Fibroblast of mammary gland (primary cell): Measurements from ENCODE around the gene MYL9.

Experiments used
- DNase-seq: peaks from one replicate; pipeline ENCODE4 v3.0.0-alpha.2; 2010; ENCODE audit warnings: low read depth
- H3K4me3 ChIP-seq: 2 replicates; pipeline ENCODE4 v1.5.1; 2011; ENCODE audit warnings: low read depth, mild to moderate bottlenecking, low read length, moderate library complexity; ENCODE audit not compliant: control insufficient read depth
- TF ChIP-seq, protein P1 (sequence below): conservative IDR thresholded peaks from 2 replicates; pipeline ENCODE4 v1.5.1; 2011; ENCODE audit warnings: low read depth, low read length, inconsistent platforms; ENCODE audit not compliant: control insufficient read depth, insufficient read depth

MYL9 gene

DNA sequence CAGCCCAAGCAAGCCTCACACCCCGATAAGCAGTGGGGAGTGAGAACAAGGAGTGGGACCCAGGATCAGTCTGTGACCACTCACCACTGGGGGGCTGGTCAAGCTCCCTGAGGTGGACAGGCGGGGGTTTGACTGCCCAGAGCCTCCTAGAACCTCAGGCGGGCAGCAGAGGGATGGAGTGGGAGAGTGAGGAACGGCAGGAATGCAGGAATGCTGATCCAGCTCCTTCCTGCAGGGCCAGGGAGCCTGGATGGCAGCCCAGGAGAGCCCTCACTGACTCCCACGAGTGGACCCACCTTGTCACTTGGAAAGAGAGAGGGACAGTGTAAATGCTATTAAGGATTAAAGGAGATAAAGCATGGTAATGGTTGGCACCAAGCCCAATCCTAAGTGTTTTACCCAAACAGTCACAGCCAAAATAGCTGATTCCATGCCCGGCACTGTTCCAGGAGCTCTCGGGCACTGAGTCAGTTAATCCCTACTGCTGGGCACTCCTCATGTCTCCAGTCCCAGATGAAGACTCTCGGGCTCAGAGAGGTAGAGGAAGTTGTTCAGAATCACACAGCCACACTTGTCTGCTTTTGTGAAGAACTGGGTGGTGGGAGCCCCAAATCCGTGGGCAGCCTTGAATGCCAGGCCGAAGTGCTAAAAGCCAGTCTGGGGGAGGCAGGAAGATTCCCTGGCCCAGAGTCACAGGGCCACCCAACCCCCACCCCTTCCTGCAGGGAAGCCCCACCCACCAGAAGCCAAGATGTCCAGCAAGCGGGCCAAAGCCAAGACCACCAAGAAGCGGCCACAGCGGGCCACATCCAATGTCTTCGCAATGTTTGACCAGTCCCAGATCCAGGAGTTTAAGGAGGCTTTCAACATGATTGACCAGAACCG, 3.1 kb downstream of the MYL9 start:
- TF ChIP-seq, protein P1, sequence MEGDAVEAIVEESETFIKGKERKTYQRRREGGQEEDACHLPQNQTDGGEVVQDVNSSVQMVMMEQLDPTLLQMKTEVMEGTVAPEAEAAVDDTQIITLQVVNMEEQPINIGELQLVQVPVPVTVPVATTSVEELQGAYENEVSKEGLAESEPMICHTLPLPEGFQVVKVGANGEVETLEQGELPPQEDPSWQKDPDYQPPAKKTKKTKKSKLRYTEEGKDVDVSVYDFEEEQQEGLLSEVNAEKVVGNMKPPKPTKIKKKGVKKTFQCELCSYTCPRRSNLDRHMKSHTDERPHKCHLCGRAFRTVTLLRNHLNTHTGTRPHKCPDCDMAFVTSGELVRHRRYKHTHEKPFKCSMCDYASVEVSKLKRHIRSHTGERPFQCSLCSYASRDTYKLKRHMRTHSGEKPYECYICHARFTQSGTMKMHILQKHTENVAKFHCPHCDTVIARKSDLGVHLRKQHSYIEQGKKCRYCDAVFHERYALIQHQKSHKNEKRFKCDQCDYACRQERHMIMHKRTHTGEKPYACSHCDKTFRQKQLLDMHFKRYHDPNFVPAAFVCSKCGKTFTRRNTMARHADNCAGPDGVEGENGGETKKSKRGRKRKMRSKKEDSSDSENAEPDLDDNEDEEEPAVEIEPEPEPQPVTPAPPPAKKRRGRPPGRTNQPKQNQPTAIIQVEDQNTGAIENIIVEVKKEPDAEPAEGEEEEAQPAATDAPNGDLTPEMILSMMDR, result no peak
- peak; percentile 82 for DNase-seq
- H3K4me3 ChIP-seq, result no peak overlapping the region

DNA sequence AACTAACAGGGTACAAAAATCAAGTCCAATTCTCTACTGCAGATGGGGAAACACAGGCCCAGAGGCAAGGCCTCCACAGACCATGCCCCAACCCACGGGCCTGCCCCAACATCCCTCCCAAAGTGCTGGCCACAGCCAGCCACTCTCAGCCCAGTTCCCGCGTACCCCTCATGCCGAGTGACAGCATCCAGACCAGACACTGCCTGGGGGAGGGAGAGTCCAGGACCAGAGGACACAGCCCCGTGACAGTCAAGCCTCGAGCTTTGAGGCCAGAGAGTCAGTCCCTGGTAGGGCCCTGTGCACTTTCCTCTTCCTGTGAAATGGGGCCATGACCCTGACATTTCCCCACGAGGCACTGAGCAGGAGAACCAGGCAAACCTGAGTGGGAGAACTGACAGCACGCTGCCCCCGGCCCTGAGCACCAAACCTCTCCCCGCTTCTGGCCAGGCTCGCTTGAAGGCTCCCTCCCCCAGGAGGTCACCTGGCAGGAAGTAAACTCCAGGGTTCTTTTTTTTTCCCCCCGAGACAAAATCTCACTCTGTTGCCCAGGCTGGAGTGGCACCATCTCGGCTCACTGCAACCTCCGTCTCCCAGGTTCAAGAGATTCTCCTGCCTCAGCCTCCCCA, 4.9 kb downstream of the MYL9 start:
- TF ChIP-seq, protein P1, result no peak
- no peak for DNase-seq
- H3K4me3 ChIP-seq, result no peak overlapping the region

DNA sequence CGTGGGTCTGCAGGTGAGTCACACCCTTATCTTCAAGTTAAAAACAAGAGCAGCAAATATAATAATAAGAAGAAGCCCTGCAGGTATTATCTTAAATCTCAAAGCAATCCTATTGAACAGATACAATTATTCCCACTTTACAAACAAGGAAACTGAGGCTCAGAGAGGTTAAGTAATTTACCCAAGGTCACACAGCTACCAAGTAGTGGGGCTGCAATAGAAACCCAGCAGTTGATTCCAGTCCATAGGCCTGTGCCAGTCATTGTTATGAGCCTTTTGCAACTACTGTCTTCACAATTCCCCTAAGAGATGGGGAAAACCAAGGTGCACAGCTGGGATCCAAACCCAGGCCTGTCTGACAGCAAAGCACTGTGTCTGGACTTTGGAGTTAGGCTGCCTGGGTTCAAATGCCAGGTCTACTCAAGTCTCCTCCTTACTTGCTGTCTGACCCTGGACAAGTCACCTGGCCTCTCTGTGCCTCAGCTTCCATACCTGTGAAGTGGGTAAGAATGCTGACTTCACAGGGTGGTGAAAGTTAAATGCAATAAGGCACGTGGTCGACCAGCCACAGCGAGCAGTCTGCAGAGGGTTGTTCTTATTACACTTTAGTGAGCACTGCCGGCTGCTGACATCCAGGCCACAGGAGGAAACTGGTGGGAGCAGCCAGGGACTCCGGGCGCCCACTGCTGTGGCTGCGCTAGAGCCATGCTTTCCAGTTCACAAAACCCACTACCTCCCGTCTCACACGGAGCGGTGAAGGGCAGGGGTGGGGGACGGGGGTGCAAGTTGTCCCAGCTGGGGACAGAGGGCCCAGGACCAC, 6.1 kb downstream of the MYL9 start:
- DNase-seq, result no peak
- H3K4me3 ChIP-seq, result no peak overlapping the region
- TF ChIP-seq, protein P1, result no peak

DNA sequence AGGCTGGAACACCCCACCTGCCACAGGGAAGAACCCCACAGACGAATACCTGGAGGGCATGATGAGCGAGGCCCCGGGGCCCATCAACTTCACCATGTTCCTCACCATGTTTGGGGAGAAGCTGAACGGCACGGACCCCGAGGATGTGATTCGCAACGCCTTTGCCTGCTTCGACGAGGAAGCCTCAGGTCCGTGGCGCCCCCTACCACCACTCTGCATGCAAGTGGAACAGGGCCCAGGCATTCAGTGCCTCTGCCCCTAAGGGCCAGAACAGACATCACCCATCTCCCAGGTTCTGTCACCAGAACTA, 6.6 kb downstream of the MYL9 start:
- no peak overlapping the region for H3K4me3 ChIP-seq
- DNase-seq, result no peak
- TF ChIP-seq, protein P1, result no peak

DNA sequence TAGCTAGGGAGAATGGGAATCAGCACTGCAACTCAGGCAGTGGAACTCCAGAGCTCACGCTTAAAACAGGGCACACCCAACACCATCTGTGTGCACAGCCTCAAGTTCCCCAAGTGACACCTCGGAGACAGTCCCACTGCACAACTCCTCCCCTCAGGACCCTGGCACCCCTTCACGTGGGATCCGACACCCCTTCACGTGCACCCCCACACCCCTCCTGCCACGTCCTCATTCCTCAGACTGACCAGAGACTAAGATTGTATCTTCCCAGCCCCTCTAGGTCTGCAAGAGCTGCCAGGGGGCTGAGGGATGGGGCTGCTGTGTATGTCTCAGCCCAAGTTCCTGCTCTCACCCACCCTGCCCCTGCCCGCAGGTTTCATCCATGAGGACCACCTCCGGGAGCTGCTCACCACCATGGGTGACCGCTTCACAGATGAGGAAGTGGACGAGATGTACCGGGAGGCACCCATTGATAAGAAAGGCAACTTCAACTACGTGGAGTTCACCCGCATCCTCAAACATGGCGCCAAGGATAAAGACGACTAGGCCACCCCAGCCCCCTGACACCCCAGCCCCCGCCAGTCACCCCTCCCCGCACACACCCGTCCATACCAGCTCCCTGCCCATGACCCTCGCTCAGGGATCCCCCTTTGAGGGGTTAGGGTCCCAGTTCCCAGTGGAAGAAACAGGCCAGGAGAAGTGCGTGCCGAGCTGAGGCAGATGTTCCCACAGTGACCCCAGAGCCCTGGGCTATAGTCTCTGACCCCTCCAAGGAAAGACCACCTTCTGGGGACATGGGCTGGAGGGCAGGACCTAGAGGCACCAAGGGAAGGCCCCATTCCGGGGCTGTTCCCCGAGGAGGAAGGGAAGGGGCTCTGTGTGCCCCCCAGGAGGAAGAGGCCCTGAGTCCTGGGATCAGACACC, 7.6 kb downstream of the MYL9 start:
- DNase-seq, result no peak
- TF ChIP-seq, protein P1, result no peak
- H3K4me3 ChIP-seq, result no peak overlapping the region

DNA sequence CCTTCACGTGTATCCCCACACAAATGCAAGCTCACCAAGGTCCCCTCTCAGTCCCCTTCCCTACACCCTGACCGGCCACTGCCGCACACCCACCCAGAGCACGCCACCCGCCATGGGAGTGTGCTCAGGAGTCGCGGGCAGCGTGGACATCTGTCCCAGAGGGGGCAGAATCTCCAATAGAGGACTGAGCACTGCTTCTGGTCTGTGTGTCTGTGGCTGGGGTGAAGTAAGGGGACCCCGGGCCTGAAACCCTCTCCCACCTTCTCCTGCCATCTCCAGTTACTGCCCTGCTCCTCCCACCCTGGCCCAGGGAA, 8.3 kb downstream of the MYL9 start:
- TF ChIP-seq, protein P1, result no peak
- DNase-seq, result no peak
- H3K4me3 ChIP-seq, result no peak overlapping the region
